ENCODE results near the gene TIMM21.

GRCh38 chr18:74194691-74195090, 46.4 kb downstream of the TIMM21 start:
- TF ChIP-seq CTCF (IDR thresholded peaks at IDR 0.05) (no peak), POLR2AphosphoS5 (IDR thresholded peaks at IDR 0.05) (no peak)

Data from gastroesophageal sphincter (tissue), 3 donors.